HepG2 (cell line): Measurements from ENCODE around the gene PSEN1. TPM values are rescaled to one million over a fixed set of nuclear protein-coding genes. Genes with fewer than 3 reads are reported as not detected.

ENCODE experiments used
- ATAC-seq: fragments of 200-7000 bp; cut with Tn5 transposase; 3 replicates; pipeline ENCODE4 v1.9.1; 2020; ENCODE audit warnings: mild to moderate bottlenecking, moderate library complexity
- BruUV-seq: library from RNA; stranded (reverse); fragments of 400-500 nt; replicated peaks from 2 replicates; lab custom pipeline; 2021; lab: Mats Ljungman, UMichigan
- CTCF ChIA-PET: fragments of 300-600 bp; formaldehyde crosslinking; extraction: SDS; loops from one replicate; lab custom pipeline; 2021; ENCODE audit warnings: low total read pairs, inconsistent platforms, low intra/inter-chr PET ratio; lab: Yijun Ruan, JAX
- POLR2A ChIA-PET: fragments of 350-600 bp; sonication (Branson Sonifier 250); formaldehyde crosslinking; loops from one replicate; lab custom pipeline; 2020; ENCODE audit warnings: antibody characterized with exemption, inconsistent platforms; lab: Yijun Ruan, JAX
- DNase-seq: peaks from one replicate; pipeline ENCODE4 v3.0.0-alpha.2; 2015; ENCODE audit warnings: low spot score
- FAIRE-seq: peaks from 3 replicates; lab custom pipeline; 2011; peaks lifted over from hg19 to GRCh38; lab: Jason Lieb, UNC
- H2AFZ ChIP-seq: one replicate; pipeline ENCODE4 v1.6.1; 2011; ENCODE audit warnings: low read length, inconsistent platforms
- H3K27ac ChIP-seq: fragments of 300-600 bp; 3 replicates; pipeline ENCODE4 v1.8.0; 2011; ENCODE audit warnings: mixed run types, mild to moderate bottlenecking, mixed read lengths, low read length, inconsistent platforms; ENCODE audit not compliant: insufficient read depth; ENCODE audit errors: extremely low read length
- H3K27me3 ChIP-seq, 2 experiments: fragments of 200-600 bp in 1 of 2; 2 replicates in 1 of 2; 3 replicates in 1 of 2; pipeline versions ENCODE4 v1.6.0 to v1.8.0; 2011; ENCODE audit warnings: low read length in 2 of 2, mild to moderate bottlenecking in 2 of 2, moderate library complexity in 2 of 2, inconsistent platforms in 1 of 2; ENCODE audit not compliant: insufficient read depth in 2 of 2, control insufficient read depth in 1 of 2
- H3K36me3 ChIP-seq, 2 experiments: fragments of 200-600 bp in 1 of 2; replicated peaks in 1 of 2; 2 replicates in 1 of 2; 3 replicates in 1 of 2; pipeline versions ENCODE4 v1.5.1 to v1.8.0; 2011; ENCODE audit warnings: low read length in 2 of 2, inconsistent platforms in 1 of 2; ENCODE audit not compliant: insufficient read depth in 2 of 2, control insufficient read depth in 1 of 2
- H3K4me1 ChIP-seq: 2 replicates; pipeline ENCODE4 v1.5.1; 2012; ENCODE audit warnings: low read length, inconsistent platforms; ENCODE audit not compliant: insufficient read depth
- H3K4me2 ChIP-seq: 2 replicates; pipeline ENCODE4 v1.6.0; 2011; ENCODE audit warnings: low read depth, low read length, inconsistent platforms
- H3K4me3 ChIP-seq, 3 experiments: fragments of 200-600 bp in 1 of 3; sonication (generic), shearing (Covaris generic) in 1 of 3; replicated peaks in 1 of 3; 2 replicates each; pipeline ENCODE4 v1.5.1; 2011 to 2016; ENCODE audit warnings: low read length in 3 of 3, inconsistent platforms in 2 of 3, low read depth in 2 of 3, mild to moderate bottlenecking in 2 of 3, control low read depth in 1 of 3, mixed read lengths in 1 of 3; ENCODE audit not compliant: insufficient read depth in 1 of 3
- H3K79me2 ChIP-seq: one replicate; pipeline ENCODE4 v1.6.1; 2011; ENCODE audit warnings: low read length, inconsistent platforms; ENCODE audit not compliant: insufficient read depth
- H3K9ac ChIP-seq: 2 replicates; pipeline ENCODE4 v1.6.0; 2011; ENCODE audit warnings: mild to moderate bottlenecking, low read depth, low read length, inconsistent platforms; ENCODE audit not compliant: insufficient read depth
- H3K9me3 ChIP-seq: 2 replicates; pipeline ENCODE4 v1.5.1; 2012; ENCODE audit warnings: mild to moderate bottlenecking, low read length
- H4K20me1 ChIP-seq: 2 replicates; pipeline ENCODE4 v1.6.0; 2011; ENCODE audit warnings: inconsistent platforms, mild to moderate bottlenecking, low read length, moderate library complexity; ENCODE audit not compliant: insufficient read depth
- AFF4 ChIP-seq: sonication (generic); formaldehyde crosslinking; IDR thresholded peaks from 2 replicates; pipeline ENCODE4 v1.4.0; 2020; ENCODE audit warnings: missing genetic modification reagents
- GPBP1L1 ChIP-seq: sonication (generic); formaldehyde crosslinking; IDR thresholded peaks from 2 replicates; pipeline ENCODE4 v1.5.0; 2020; ENCODE audit warnings: mild to moderate bottlenecking, missing genetic modification reagents
- SMARCC2 ChIP-seq: fragments of 450-650 bp; IDR thresholded peaks from 2 replicates; pipeline ENCODE4 v1.6.1; 2017; ENCODE audit warnings: antibody characterized with exemption, mild to moderate bottlenecking
- TP53 ChIP-seq: sonication (generic); formaldehyde crosslinking; conservative IDR thresholded peaks from 2 replicates; pipeline ENCODE4 v1.4.0; 2020; ENCODE audit warnings: missing genetic modification reagents
- UBTF ChIP-seq: sonication (generic); formaldehyde crosslinking; IDR thresholded peaks from 2 replicates; pipeline ENCODE4 v1.4.0; 2020; ENCODE audit warnings: mild to moderate bottlenecking, missing genetic modification reagents
- ZMYM3 ChIP-seq: sonication (generic); formaldehyde crosslinking; IDR thresholded peaks from 2 replicates; pipeline ENCODE4 v1.5.1; 2020; ENCODE audit warnings: mild to moderate bottlenecking, missing genetic modification reagents
- ZNF749 ChIP-seq: sonication (generic); formaldehyde crosslinking; IDR thresholded peaks from 2 replicates; pipeline ENCODE4 v1.8.0; 2022; ENCODE audit warnings: mild to moderate bottlenecking, missing genetic modification reagents, moderate library complexity, borderline replicate concordance
- ZNF768 ChIP-seq: sonication (generic); formaldehyde crosslinking; IDR thresholded peaks from 2 replicates; pipeline ENCODE4 v1.4.0; 2020; ENCODE audit warnings: missing genetic modification reagents
- WGBS: methylation state at CpG from one replicate; pipeline ENCODE4 v1.1.6; 2017; ENCODE audit warnings: low lambda C conversion rate; 5-methylcytosine and 5-hydroxymethylcytosine counted together
- in situ Hi-C: cut with HindIII; loops from 2 replicates; pipeline ENCODE4 v1.10.0; 2017; ENCODE audit warnings: low pct_unique_long_range_greater_than_20kb; ENCODE audit not compliant: extremely low pct_ligation_motif_present
- intact Hi-C: fragments of 100-400 bp; cut with micrococcal nuclease; formaldehyde crosslinking; loops from one replicate; pipeline ENCODE4 v1.10.0; 2022; ENCODE audit not compliant: unreplicated experiment
- polyA plus RNA-seq, 8 experiments: library from polyadenylated mRNA; depleted of rRNA in 3 of 8; stranded (reverse) in 7 of 8; unstranded in 1 of 8; fragments of >200 nt; fragmentation: Illumina TruSeq in 4 of 8; extraction: Trizol in 4 of 8; gene quantifications; 2 replicates each; pipeline versions ENCODE4 v1.2.1 to v1.2.3, GENCODE V29; 2011 to 2016; ENCODE audit warnings: low read depth in 4 of 8, missing spikeins in 1 of 8, mixed read lengths in 1 of 8; ENCODE audit not compliant: insufficient read depth in 1 of 8
- total RNA-seq, 5 experiments: library from RNA; depleted of rRNA; stranded (reverse); fragments of >200 nt; fragmentation: Illumina TruSeq; extraction: Trizol; gene quantifications; 2 replicates each; pipeline ENCODE4 v1.2.3, GENCODE V29; 2016; ENCODE audit warnings: low read depth in 1 of 5

PSEN1 gene
- total and polyA plus RNA-seq, 2 of the 13 experiments (the other 11 are each of a cell fraction or from before 2014, with no cell fraction given) = 12.5 to 26.6 TPM

GRCh38 chr14:73253721-73254120 lies 117.4 kb downstream of the PSEN1 start (continued):
- no peak for TF ChIP-seq UBTF (CRISPR knock-in tag)
- no peak for TF ChIP-seq AFF4 (CRISPR knock-in tag)

- TF ChIP-seq SMARCC2 = no peak
- no peak for TF ChIP-seq ZNF749
- peak; percentile 65; the same call in 1 of the 2 replicates for TF ChIP-seq ZMYM3
- TF ChIP-seq GPBP1L1 (CRISPR knock-in tag) = no peak
- TF ChIP-seq ZNF768 (CRISPR knock-in tag) = peak; percentile 99
- no peak for TF ChIP-seq TP53 (CRISPR knock-in tag)
- CTCF ChIA-PET = no interaction called here
- Histone ChIP-seq H3K4me2 (peak overlapping the region; percentile 12; the same call in 1 of the 2 replicates), H4K20me1 (no peaks in the 10 kb centered on the region), H3K27me3 (peaks cover 18 to 61% of the 10 kb centered on the region in 2 experiments; a peak in 4 of 5 replicates), H2AFZ (no peak overlapping the region), H3K4me1 (peaks cover 15% of the 10 kb centered on the region; the same call in 1 of the 2 replicates), H3K9ac (no peak overlapping the region), H3K4me3 (no peak overlapping the region), H3K79me2 (no peaks in the 10 kb centered on the region), H3K36me3 (no peaks in the 10 kb centered on the region), H3K27ac (no peak overlapping the region), H3K9me3 (no peaks in the 10 kb centered on the region)
- FAIRE-seq (no peak), ATAC-seq (no peak), DNase-seq (no peak)
- WGBS = 38% methylated on average over 9 of the region's 28 CpGs
- intact Hi-C loops (no loop called here), in situ Hi-C loops (no loop called here)
- BruUV-seq = no TSS peak
- POLR2A ChIA-PET = interaction anchor here (0.5 kb wide), 1 partner anchor 481 kb away, joined by 3 read pairs; no protein-coding TSS in a partner anchor
These were observed 118.1 kb downstream of the PSEN1 start for GRCh38 chr14:73254247-73255004.
